Measurements from ENCODE around the gene RABEP2.

DNA sequence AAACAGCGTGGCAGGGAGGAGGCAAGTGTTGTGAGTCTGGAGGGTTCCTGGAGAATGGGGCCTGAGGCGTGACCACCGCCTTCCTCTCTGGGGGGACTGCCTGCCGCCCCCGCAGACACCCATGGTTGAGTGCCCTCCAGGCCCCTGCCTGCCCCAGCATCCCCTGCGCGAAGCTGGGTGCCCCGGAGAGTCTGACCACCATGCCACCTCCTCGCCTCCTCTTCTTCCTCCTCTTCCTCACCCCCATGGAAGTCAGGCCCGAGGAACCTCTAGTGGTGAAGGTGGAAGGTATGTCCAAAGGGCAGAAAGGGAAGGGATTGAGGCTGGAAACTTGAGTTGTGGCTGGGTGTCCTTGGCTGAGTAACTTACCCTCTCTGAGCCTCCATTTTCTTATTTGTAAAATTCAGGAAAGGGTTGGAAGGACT is 6.8 kb upstream of the RABEP2 start, which contains the start of gene CD19:
- TF ChIP-seq, protein P1, sequence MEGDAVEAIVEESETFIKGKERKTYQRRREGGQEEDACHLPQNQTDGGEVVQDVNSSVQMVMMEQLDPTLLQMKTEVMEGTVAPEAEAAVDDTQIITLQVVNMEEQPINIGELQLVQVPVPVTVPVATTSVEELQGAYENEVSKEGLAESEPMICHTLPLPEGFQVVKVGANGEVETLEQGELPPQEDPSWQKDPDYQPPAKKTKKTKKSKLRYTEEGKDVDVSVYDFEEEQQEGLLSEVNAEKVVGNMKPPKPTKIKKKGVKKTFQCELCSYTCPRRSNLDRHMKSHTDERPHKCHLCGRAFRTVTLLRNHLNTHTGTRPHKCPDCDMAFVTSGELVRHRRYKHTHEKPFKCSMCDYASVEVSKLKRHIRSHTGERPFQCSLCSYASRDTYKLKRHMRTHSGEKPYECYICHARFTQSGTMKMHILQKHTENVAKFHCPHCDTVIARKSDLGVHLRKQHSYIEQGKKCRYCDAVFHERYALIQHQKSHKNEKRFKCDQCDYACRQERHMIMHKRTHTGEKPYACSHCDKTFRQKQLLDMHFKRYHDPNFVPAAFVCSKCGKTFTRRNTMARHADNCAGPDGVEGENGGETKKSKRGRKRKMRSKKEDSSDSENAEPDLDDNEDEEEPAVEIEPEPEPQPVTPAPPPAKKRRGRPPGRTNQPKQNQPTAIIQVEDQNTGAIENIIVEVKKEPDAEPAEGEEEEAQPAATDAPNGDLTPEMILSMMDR (IDR thresholded peaks at IDR 0.05): no peak
- no peak for TF ChIP-seq POLR2A (IDR thresholded peaks at IDR 0.05)
